Parathyroid adenoma (tissue), 2 donors: ENCODE measurements around the gene UHMK1.

ENCODE experiments used
- H2AFZ ChIP-seq: fragments of 300-600 bp; sonication (generic); one replicate; pipeline ENCODE4 v1.7.0; 2017; ENCODE audit warnings: antibody characterized with exemption, mild to moderate bottlenecking
- H3K27ac ChIP-seq: fragments of 300-600 bp; sonication (generic); one replicate; pipeline ENCODE4 v1.7.0; 2017
- H3K27me3 ChIP-seq: fragments of 300-600 bp; sonication (generic); one replicate; pipeline ENCODE4 v1.7.0; 2017; ENCODE audit warnings: low read length; ENCODE audit not compliant: control insufficient read depth, insufficient read depth
- H3K36me3 ChIP-seq: fragments of 300-600 bp; sonication (generic); one replicate; pipeline ENCODE4 v1.7.0; 2017; ENCODE audit warnings: low read length; ENCODE audit not compliant: control insufficient read depth, insufficient read depth
- H3K4me1 ChIP-seq: fragments of 300-600 bp; sonication (generic); one replicate; pipeline ENCODE4 v1.7.0; 2017; ENCODE audit warnings: control low read depth
- H3K4me2 ChIP-seq: fragments of 300-600 bp; sonication (generic); one replicate; pipeline ENCODE4 v1.7.0; 2017; ENCODE audit warnings: low read length
- H3K4me3 ChIP-seq: fragments of 300-600 bp; sonication (generic); one replicate; pipeline ENCODE4 v1.7.0; 2017; ENCODE audit warnings: low read depth, low read length
- H3K79me2 ChIP-seq: fragments of 300-600 bp; sonication (generic); one replicate; pipeline ENCODE4 v1.7.0; 2017; ENCODE audit warnings: control low read depth
- H3K9ac ChIP-seq: fragments of 300-600 bp; sonication (generic); one replicate; pipeline ENCODE4 v1.7.0; 2017; ENCODE audit warnings: mild to moderate bottlenecking
- H3K9me3 ChIP-seq: fragments of 300-600 bp; sonication (generic); one replicate; pipeline ENCODE4 v1.7.0; 2017; ENCODE audit warnings: low read length; ENCODE audit not compliant: control insufficient read depth
- CTCF ChIP-seq: fragments of 300-600 bp; sonication (generic); IDR thresholded peaks from one replicate; pipeline ENCODE4 v1.7.0; 2017; ENCODE audit warnings: antibody characterized with exemption, mild to moderate bottlenecking
- donor health status: primary hyperparathyroidism.

UHMK1 gene

GRCh38 chr1:162497104-162497722 lies 405 bp upstream of the UHMK1 start:
- no peaks in the 10 kb centered on the region for H3K36me3 ChIP-seq
- H3K27me3 ChIP-seq: no peaks in the 10 kb centered on the region
- peak overlapping the region; percentile 88 for H3K27ac ChIP-seq
- TF ChIP-seq CTCF: no peak
- no peaks in the 10 kb centered on the region for H3K79me2 ChIP-seq
- peak overlapping the region; percentile 94 for H2AFZ ChIP-seq
- no peaks in the 10 kb centered on the region for H3K4me1 ChIP-seq
- H3K4me2 ChIP-seq: peak overlapping the region; percentile 66
- H3K9ac ChIP-seq: no peak overlapping the region
- peak overlapping the region; percentile 99 for H3K4me3 ChIP-seq
- H3K9me3 ChIP-seq: no peaks in the 10 kb centered on the region

DNA sequence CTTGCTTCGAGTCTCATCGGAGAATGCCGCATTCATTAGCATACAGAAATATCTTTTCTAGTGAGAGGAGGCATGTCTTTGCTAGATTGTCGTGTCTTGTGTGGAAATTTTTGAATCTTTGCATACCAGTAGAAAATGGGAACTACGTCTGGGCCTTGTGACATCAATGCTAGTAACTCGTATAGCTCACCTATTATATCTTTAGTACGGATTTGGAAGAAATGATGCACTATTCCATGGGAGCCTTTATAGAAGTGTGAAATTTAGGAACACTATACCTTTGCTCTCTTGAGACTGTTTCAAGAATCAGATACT lies 835 bp downstream of the UHMK1 start:
- no peaks in the 10 kb centered on the region for H3K4me1 ChIP-seq
- peak overlapping the region; percentile 94 for H2AFZ ChIP-seq
- no peak overlapping the region for H3K9ac ChIP-seq
- H3K27ac ChIP-seq: peak overlapping the region; percentile 88
- no peak for TF ChIP-seq CTCF
- peak overlapping the region; percentile 99 for H3K4me3 ChIP-seq
- H3K79me2 ChIP-seq: no peaks in the 10 kb centered on the region
- H3K27me3 ChIP-seq: no peaks in the 10 kb centered on the region
- H3K36me3 ChIP-seq: no peaks in the 10 kb centered on the region
- peak overlapping the region; percentile 66 for H3K4me2 ChIP-seq
- no peaks in the 10 kb centered on the region for H3K9me3 ChIP-seq

DNA sequence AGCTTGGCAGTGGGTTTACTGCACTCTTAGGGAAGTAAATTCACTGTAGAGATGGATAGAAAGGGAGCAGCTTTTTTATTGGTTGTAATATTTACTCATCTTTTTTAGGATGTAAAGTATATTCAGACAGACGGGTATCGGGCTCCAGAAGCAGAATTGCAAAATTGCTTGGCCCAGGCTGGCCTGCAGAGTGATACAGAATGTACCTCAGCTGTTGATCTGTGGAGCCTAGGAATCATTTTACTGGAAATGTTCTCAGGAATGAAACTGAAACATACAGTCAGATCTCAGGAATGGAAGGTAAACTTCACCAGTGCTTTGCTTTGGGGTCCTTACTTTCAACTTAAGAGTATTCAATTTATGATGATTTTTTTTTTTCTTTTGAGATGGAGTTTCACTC lies 3.2 kb downstream of the UHMK1 start:
- H3K4me3 ChIP-seq: no peak overlapping the region
- no peak overlapping the region for H3K9ac ChIP-seq
- no peaks in the 10 kb centered on the region for H3K79me2 ChIP-seq
- no peak overlapping the region for H3K27ac ChIP-seq
- H3K36me3 ChIP-seq: no peaks in the 10 kb centered on the region
- H3K27me3 ChIP-seq: no peaks in the 10 kb centered on the region
- H3K9me3 ChIP-seq: no peaks in the 10 kb centered on the region
- H2AFZ ChIP-seq: no peak overlapping the region
- no peak for TF ChIP-seq CTCF
- no peak overlapping the region for H3K4me2 ChIP-seq
- H3K4me1 ChIP-seq: no peaks in the 10 kb centered on the region

DNA sequence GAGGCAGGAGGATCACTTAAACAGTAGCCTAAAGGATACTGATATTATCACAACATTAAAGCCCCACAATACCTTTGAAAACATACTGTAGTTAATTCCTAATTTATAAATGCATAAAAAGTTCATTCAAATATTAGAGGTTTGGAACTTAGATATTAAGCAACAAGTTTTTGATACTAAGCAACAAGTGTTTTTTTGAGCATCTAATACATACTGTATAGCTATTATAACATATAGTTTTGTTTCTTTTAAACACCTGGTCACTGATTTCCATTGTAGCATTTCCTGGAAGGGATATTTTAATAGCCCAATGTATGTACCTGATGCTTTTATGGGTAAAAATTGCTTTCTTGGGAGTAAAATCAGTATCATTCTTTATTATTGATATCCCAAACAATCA lies 4.5 kb downstream of the UHMK1 start:
- Histone ChIP-seq H2AFZ (no peak overlapping the region), H3K79me2 (no peaks in the 10 kb centered on the region), H3K27ac (no peak overlapping the region), H3K4me1 (no peaks in the 10 kb centered on the region), H3K9me3 (no peaks in the 10 kb centered on the region), H3K9ac (no peak overlapping the region), H3K4me2 (no peak overlapping the region), H3K27me3 (no peaks in the 10 kb centered on the region), H3K4me3 (no peak overlapping the region), H3K36me3 (no peaks in the 10 kb centered on the region)
- no peak for TF ChIP-seq CTCF

GRCh38 chr1:162502928-162503327 lies 5.3 kb downstream of the UHMK1 start:
- Histone ChIP-seq H2AFZ (no peak overlapping the region), H3K27ac (no peak overlapping the region), H3K36me3 (no peaks in the 10 kb centered on the region), H3K9me3 (no peaks in the 10 kb centered on the region), H3K4me2 (no peak overlapping the region), H3K9ac (no peak overlapping the region), H3K79me2 (no peaks in the 10 kb centered on the region), H3K4me3 (no peak overlapping the region), H3K4me1 (no peaks in the 10 kb centered on the region), H3K27me3 (no peaks in the 10 kb centered on the region)
- TF ChIP-seq CTCF: no peak
